ENCODE measurements around the gene LMF1. TPM values are rescaled to one million over a fixed set of nuclear protein-coding genes. Genes with fewer than 3 reads are reported as not detected.

Gene LMF1
- total and polyA plus RNA-seq, 2 of the 13 experiments (the other 11 are each of a cell fraction or from before 2014, with no cell fraction given) = 6.8 to 8.5 TPM

DNA sequence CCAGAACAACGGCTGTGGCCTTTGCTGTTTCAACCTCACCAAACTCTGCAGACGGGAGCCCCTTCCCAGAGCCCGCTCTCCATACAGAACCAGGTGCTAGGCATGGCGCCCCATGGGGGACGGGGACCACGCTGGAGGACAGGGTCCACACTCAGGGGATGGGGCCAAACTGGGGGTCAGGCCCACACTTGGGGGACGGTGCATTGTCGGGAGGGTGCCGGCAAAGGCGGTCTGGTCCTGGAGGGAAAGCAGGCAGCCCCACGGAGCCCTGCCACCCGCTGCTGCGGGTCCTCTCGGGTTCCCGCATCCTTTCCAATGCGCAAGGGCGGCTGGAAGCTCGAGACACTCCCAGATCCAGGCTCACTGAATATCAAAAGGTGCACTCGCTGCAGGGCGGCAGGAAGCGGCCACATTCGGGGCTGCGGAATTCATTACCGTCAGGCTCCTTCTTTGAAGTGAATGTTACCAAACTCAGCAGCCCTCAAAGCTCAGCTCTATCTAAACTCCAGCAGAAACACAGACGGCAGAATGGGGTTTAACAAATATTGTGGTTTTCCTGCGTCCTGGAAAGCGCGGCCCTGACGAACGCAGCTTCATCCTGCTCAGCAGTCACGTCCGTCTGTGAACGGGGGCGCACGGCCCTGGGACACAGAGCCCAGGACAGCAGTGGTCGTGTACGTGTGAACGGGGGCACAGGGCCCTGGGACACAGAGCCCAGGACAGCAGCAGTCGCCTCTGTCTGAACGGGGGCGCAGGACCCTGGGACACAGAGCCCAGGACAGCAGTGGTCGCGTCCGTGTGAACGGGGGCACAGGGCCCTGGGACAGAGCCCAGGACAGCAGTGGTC, 41.3 kb downstream of the LMF1 start:
- POLR2A ChIA-PET = no interaction called here
- WGBS (ENCODE audit: low lambda C conversion rate) = 92% methylated on average over 26 of the region's 45 CpGs

DNA sequence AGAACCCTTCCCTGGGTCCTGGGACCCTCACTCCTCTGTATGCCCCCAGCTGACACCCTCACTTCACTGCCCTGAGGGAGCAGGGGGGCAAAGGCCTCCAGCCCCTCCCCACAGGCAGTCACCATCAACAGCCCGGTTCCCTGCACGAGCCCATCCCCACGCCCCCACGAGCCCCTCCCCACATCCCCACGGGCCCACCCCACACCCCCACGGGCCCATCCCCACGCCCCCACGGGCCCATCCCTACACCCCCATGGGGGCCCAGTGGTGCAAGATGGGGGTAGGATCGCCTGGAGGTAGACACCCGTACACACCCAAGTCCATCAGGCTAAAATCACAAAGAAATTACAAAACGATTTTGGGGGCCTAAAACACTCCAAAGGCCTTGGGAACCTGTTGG, 42.3 kb downstream of the LMF1 start:
- Histone ChIP-seq H2AFZ (ENCODE audit: low read length) (no peak overlapping the region), H3K9ac (ENCODE audit: insufficient read depth, low read depth, low read length) (no peak overlapping the region), H3K9me3 (ENCODE audit: low read length) (no peaks in the 10 kb centered on the region), H3K27me3 (ENCODE audit: control insufficient read depth in 1 of 2, insufficient read depth in 2 of 2, low read length in 2 of 2) (no peaks in the 10 kb centered on the region), H3K4me2 (ENCODE audit: low read depth, low read length) (no peak overlapping the region), H3K4me3 (replicated peaks in 1 of 3; ENCODE audit: insufficient read depth in 1 of 3, low read depth in 2 of 3, low read length in 3 of 3) (no peak overlapping the region), H4K20me1 (ENCODE audit: insufficient read depth, low read length) (no peaks in the 10 kb centered on the region), H3K4me1 (ENCODE audit: insufficient read depth, low read length) (0 out of 2 replicates have a peak, but pooled peaks cover 2% of the 10 kb centered on the region), H3K27ac (ENCODE audit: extremely low read length, insufficient read depth, low read length) (no peak overlapping the region), H3K79me2 (ENCODE audit: insufficient read depth, low read length) (no peaks in the 10 kb centered on the region), H3K36me3 (replicated peaks in 1 of 2; ENCODE audit: control insufficient read depth in 1 of 2, insufficient read depth in 2 of 2, low read length in 2 of 2) (no peaks in the 10 kb centered on the region)
- no peak for DNase-seq (ENCODE audit: low spot score)
- POLR2A ChIA-PET = no interaction called here
- BruUV-seq (replicated peaks) = no TSS peak
- TF ChIP-seq, protein P1, sequence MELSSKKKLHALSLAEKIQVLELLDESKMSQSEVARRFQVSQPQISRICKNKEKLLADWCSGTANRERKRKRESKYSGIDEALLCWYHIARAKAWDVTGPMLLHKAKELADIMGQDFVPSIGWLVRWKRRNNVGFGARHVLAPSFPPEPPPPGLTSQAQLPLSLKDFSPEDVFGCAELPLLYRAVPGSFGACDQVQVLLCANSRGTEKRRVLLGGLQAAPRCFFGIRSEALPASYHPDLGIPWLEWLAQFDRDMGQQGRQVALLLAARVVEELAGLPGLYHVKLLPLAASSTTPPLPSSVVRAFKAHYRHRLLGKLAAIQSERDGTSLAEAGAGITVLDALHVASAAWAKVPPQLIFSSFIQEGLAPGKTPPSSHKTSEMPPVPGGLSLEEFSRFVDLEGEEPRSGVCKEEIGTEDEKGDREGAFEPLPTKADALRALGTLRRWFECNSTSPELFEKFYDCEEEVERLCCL (CRISPR knock-in tag; IDR thresholded peaks at IDR 0.05; ENCODE audit: borderline replicate concordance) = no peak
- TF ChIP-seq XBP1 (CRISPR knock-in tag; IDR thresholded peaks at IDR 0.05) (no peak), SPEN (CRISPR knock-in tag; IDR thresholded peaks at IDR 0.05; ENCODE audit: low read depth) (no peak), ETV5 (CRISPR knock-in tag; IDR thresholded peaks at IDR 0.05; ENCODE audit: borderline replicate concordance) (no peak)
- WGBS (ENCODE audit: low lambda C conversion rate) = 49% methylated on average over 8 of the region's 11 CpGs
- CTCF ChIA-PET (ENCODE audit: low intra/inter-chr PET ratio, low total read pairs) = no interaction called here
- intact Hi-C loops (cut with micrococcal nuclease; ENCODE audit: unreplicated experiment) = no loop called here
- no peak for ATAC-seq
- no peak for FAIRE-seq
- in situ Hi-C loops (cut with HindIII; ENCODE audit: extremely low pct_ligation_motif_present, low pct_unique_long_range_greater_than_20kb) = no loop called here

More for the DNA sequence above, 41.3 kb downstream of the LMF1 start:
- Histone ChIP-seq H4K20me1 (ENCODE audit: insufficient read depth, low read length) (no peaks in the 10 kb centered on the region), H3K4me1 (ENCODE audit: insufficient read depth, low read length) (no peaks in the 10 kb centered on the region), H3K4me2 (ENCODE audit: low read depth, low read length) (no peak overlapping the region), H3K4me3 (replicated peaks in 1 of 3; ENCODE audit: insufficient read depth in 1 of 3, low read depth in 2 of 3, low read length in 3 of 3) (no peak overlapping the region), H3K9ac (ENCODE audit: insufficient read depth, low read depth, low read length) (no peak overlapping the region), H3K36me3 (replicated peaks in 1 of 2; ENCODE audit: control insufficient read depth in 1 of 2, insufficient read depth in 2 of 2, low read length in 2 of 2) (no peaks in the 10 kb centered on the region), H3K79me2 (ENCODE audit: insufficient read depth, low read length) (no peaks in the 10 kb centered on the region), H3K27me3 (ENCODE audit: control insufficient read depth in 1 of 2, insufficient read depth in 2 of 2, low read length in 2 of 2) (no peaks in the 10 kb centered on the region), H3K27ac (ENCODE audit: extremely low read length, insufficient read depth, low read length) (no peak overlapping the region), H2AFZ (ENCODE audit: low read length) (no peak overlapping the region), H3K9me3 (ENCODE audit: low read length) (no peaks in the 10 kb centered on the region)
- CTCF ChIA-PET (ENCODE audit: low intra/inter-chr PET ratio, low total read pairs) = no interaction called here
- ATAC-seq = no peak
- no peak for FAIRE-seq
- no peak for DNase-seq (ENCODE audit: low spot score)
- intact Hi-C loops (cut with micrococcal nuclease; ENCODE audit: unreplicated experiment) (no loop called here), in situ Hi-C loops (cut with HindIII; ENCODE audit: extremely low pct_ligation_motif_present, low pct_unique_long_range_greater_than_20kb) (no loop called here)
- TF ChIP-seq AGO1 (IDR thresholded peaks at IDR 0.05; ENCODE audit: low read depth, low read length, poor library complexity, severe bottlenecking) = no peak
- no peak for TF ChIP-seq ZNF510 (CRISPR knock-in tag; IDR thresholded peaks at IDR 0.05; ENCODE audit: low read depth)
- TF ChIP-seq HNRNPL (IDR thresholded peaks at IDR 0.05; ENCODE audit: low read depth, low read length) = no peak
- no peak for TF ChIP-seq JARID2 (CRISPR knock-in tag; IDR thresholded peaks at IDR 0.05; ENCODE audit: insufficient replicate concordance)
- no TSS peak for BruUV-seq (replicated peaks)

Data from HepG2 (cell line).